SH-SY5Y (cell line): ENCODE data around the gene OSBPL5.

ENCODE experiments used
- GATA2 ChIP-seq: IDR thresholded peaks from 2 replicates; pipeline ENCODE4 v1.6.1; 2011; ENCODE audit warnings: mild to moderate bottlenecking, low read depth, low read length
- GATA3 ChIP-seq: IDR thresholded peaks from 2 replicates; pipeline ENCODE4 v1.6.1; 2011; ENCODE audit warnings: low read depth, mild to moderate bottlenecking, low read length, moderate library complexity

The OSBPL5 gene

DNA sequence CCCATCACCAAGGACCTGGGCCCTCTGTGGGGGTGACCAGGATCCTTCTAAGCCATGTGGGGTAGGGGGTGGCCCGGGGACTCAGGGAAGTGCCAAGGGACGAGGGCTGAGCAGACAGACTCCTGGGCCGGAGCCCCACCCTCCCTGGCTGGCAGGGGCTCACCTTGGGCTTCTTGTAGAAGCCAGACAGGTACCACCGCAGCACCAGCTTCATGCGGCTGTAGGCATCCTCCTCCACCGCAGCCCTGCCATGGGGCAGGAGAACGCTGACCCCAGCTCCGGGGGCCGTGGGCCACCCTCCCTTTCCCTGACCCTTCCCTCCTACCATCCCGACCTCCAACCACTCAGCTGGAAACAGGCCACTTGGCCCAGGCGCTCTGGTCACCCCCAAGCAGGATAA is 62.0 kb downstream of the OSBPL5 start:
- TF ChIP-seq GATA3 (no peak), GATA2 (no peak)

DNA sequence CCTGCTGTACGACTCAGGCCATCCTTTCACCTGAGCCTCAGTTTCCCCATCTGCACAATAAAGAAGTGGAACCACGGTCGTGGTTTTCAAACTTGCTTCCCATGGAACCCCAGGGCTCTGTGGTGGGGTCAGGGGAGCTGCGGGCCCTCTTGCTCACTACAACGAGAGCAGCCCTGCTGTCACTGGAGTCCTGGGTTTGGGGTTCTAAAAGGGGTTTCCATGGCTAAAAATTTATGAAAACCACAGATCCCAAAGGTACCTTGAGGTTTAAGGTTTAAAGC is 62.5 kb downstream of the OSBPL5 start:
- TF ChIP-seq GATA2 (no peak), GATA3 (no peak)

DNA sequence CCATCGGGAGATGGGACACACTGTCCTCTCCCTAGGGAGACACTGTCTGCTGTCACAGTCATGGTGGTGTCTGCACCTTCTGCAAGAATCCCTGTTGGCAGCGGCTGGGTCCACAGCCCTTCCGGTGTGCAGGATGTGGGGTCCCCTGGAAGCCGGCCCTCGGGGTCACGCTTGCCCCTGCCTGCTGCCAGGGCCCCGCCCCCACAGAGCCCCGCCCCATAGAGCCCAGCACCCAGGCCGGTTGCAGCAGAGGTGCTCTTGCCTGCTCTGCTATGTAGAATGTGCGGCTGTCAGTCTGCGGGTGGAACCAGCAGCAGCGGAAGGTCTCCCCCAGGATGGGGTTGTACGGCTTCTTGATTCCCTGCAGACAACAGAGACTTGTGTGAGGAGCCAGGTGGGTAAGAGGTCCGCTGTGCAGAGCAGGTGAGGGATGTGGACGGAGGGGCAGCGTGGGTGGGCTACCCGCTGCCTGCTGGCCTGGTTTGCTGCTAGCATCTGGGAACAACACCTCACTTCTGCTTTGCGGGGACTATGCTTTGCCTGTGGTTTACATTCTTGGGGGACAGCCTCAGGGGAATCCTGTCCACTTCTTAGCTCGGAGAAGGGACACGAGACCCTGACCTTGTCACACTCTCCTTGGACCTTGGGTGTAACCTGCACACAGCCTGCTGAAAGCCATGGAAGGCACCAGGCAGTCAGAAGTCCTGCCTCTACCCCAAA is 63.0 kb downstream of the OSBPL5 start:
- TF ChIP-seq GATA3 (no peak), GATA2 (no peak)

DNA sequence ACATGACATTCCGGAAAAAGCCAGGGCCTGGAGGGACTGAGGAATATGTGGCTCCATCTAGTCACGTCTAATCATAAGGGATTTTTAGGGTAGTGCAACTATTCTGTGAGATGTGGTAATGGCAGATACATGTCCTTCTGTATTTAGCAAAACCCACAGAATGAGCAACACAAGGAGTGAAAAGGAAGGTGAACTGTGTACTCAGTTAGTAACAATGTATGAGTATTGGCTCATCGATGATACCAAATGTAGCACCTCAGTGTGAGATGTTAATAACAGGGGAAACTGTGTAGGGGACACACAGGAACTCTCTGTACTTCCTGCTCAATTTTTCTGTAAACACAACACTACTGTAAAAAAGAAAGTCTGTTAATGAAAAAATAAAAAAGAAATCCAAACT is 65.9 kb downstream of the OSBPL5 start:
- TF ChIP-seq GATA3 (no peak), GATA2 (no peak)

DNA sequence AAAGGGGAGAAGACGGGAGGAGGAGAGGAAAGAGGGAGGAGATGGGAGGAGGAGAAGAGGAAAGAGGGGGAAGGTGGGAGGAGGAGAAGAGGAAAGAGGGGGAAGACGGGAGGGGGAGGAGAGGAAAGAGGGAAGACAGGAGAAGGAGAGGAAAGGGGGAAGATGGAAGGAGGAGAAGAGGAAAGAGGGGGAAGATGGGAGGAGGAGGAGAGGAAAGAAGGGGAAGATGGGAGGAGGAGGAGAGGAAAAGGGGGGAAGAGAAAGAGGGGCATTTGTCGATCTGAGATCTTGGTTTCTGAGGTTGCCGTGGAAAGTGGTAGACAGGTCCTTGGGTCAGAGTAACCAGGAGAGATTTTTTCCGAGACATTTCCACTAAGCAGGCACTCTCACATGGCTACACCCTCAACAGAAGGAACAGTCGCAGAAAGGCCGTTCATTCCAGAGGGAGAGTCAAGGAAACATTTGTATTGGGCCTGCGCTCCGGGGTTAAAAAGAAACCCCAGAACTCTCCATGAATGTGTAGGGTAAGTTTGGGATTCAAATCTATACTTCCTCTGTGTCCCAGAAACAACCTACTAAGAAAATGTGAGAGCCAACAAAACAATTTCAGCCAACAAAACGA is 68.1 kb downstream of the OSBPL5 start:
- TF ChIP-seq GATA2 (no peak), GATA3 (no peak)

DNA sequence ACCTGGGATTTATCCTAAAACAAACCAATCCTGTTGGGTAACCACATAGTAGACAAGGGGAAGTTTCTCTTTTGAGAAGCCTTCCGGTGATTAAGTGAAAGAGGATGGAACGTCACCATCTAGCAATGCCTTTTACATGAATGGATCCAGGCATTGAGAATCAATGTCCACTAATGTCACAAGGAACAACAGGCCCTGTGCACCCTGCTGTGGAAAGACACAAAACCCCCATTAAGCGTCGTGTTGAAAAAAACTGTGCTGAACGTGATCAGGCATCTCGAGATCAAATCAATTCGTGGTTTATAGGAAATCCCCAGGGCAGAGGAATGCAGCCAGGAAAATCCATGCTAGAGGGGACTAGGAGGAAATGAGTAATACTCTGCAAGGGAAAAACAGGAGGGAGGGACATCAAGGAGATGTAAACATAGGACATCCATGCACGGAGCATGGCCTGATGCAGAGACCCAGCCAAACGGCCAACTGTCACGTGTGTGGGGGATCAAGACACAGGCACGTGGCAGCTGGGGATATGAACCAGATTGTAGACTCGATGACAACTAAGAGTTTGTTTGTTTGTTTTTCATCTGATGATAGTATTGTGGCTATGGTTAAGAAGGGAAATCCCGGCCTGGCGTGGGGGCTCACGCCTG is 69.3 kb downstream of the OSBPL5 start:
- TF ChIP-seq GATA2 (no peak), GATA3 (no peak)

DNA sequence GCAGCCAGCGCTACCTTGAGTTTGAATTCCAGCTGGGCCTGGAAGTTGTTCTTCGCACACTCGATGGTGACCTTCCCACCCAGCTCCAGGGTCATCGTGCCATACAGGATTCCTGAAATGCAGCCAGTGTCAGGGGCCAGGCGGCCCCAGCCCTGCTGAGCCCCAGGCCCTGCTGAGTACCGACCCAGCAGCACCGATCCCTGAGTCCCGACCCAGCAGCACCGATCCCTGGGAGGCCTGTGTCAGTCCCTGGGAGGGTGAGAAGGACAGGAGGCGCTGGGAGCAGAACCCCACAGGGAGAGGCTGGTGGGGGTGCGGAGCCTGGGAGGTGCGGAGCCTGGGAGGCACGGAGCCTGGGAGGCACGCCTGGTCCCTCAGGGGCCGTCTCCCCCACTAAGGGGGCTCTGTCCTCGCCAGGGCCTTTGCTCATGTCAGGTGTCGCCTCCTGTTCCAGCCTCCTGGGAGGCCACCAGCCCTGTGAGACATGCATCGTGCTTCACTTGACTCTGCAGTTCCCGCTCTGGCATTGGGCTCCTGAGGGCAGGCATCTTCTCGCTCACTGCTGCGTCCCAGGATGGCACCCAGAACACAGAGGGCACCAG is 70.8 kb downstream of the OSBPL5 start:
- TF ChIP-seq GATA3 (no peak), GATA2 (no peak)

DNA sequence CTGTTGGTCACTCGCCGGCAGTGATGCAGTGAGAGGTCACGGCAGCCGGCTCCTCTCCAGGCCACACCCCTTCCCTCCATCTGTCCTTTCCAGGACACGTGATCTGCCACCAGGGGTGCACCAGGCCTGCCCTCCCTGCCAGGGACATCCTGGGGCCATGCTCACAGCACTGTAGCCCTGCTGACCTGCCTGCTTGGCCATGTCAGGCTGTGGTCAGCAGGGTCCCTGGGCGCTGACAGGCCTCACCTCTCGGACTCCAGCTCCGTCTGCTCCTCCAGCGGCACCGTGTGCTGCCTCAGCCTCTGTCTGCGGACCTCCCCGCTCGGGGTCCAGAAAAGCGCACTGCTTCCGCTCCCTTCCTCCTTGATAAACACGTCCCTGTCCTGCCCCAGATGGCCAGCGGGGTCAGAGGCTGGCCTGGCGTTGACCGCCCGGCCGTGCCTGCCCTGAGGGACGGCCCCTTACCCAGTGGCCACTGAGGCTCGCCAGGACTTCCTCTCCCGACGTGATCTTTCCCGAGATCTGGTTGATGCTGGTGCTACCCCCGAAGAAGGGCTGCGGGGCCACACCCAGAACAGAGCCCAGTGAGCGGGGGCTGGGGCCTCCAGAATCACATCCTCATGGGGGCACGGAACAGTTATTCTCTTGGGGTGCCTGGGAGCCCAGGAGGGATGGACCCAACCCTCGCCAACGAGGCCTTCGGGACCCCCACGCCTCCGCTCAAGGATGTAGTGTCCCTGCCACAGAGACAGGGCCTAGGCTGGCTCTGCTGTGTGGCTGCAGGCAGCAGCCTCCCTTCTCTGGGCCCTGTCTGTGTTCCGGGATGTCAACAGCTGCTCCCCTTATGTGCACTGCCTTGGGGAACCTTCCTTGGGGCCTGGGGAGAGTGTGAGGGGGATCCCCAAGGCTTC is 71.6 kb downstream of the OSBPL5 start:
- TF ChIP-seq GATA3 (no peak), GATA2 (no peak)

DNA sequence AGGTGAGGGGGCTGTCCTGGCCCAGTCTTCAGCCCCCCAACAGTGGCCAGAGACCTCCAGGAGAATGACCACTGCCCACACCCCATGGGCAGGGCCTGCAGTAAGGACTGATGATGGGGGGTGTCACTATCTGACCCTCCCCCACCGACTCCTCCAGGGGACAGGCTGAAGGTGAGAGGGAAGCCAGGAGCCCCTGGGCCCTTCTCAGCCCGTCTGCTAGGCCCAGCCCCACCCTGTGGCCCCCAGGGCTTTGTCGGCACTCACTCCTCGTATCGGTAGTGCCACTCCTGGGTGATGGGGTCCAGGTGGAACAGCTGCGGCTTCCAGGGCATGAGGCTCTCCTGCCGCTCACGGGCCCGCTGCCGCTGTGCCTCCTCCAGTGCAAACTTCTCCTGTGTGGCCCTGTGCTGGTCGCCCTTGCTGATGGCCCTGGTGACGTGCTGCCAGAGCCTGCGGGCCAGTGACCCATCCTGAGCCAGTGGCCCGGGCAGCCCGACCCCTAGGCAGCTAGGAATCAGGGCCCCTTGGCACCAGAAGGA is 72.4 kb downstream of the OSBPL5 start:
- TF ChIP-seq GATA3 (no peak), GATA2 (no peak)

DNA sequence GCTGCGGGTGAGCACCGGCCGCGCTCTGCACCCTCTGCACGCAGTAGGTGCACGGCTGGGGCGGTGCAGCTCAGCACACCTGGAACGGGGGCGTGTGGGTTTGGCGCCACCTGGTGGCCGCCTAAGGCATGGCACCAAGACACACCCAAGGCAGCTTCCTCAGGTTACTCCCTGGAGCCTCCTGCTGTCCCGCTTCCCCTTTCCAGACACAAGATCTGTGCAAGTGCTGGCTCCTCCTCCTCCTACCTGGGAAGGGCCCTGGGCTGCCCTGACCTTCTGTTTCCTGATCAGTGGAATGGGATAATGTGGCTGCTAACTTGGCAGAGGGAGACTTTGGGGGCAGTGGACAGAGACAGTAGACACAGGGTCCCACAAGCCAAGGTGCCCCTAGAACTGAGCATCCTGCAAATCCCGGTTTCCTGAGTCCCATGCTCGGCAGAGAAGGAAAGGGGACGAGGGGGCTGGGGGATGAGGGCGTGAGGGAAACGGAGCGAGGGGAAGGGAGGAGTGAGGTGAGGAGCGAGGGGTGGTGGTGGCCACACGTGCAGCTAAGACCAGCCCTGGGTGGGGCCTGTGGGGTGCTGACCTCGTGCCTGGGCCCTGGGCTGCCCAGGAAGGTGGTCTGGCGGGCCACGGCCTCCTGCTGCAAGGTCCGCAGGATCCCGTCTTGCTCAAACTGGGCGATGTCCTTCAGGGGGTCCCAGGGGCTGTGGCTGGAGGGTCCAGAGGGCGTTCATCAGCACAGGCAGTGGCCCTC is 73.1 kb downstream of the OSBPL5 start:
- TF ChIP-seq GATA3 (no peak), GATA2 (no peak)

DNA sequence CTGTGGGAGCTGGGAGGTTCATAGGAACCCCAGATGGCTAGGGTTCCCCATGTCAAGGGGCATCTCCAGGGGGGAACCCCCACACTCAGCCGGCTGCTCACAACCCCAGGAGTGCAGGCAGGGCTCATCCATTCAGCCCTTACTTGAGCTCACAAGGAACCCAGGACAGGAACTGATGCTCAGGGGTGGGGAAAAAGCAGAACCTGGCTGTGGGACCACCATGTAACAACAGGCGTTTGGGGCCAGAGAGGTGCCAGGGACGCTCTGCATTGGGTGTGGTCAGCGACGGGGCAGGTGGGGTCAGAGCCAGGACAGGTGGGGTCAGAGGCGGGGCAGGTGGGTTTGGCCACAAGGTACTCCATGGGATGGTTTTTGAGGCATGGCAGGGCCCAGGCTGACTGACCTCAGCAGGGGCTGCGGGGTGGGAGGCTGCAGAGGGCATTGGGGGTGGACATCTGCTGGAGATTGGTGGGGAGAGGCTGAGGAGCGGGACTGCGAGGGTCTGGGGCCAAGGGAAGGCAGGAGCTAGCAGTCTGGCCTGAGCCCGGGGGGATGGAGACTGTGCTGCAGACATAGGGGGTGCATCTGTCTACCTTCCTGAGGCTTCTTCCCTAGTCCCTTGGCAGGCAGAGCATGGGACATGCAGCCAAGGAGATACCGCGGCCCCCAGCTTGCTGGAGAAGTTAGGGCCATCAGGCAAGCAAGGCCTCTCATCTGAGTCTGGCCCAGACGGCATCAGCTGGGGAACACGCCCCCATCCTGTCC is 73.8 kb downstream of the OSBPL5 start:
- TF ChIP-seq GATA3 (no peak), GATA2 (no peak)
